SK-N-SH (cell line): Measurements from ENCODE around the gene POU6F2. TPM values are rescaled to one million over a fixed set of nuclear protein-coding genes. Genes with fewer than 3 reads are reported as not detected.

Experiments used
- CTCF ChIA-PET: fragments of 300-600, 350-600 bp; formaldehyde crosslinking; extraction: SDS; loops from one replicate; lab custom pipeline; 2021; lab: Yijun Ruan, JAX
- POLR2A ChIA-PET: fragments of 350-600 bp; sonication (Branson Sonifier 250); formaldehyde crosslinking; extraction: SDS; loops from one replicate; lab custom pipeline; 2020; ENCODE audit warnings: antibody characterized with exemption, inconsistent platforms; lab: Yijun Ruan, JAX
- DNase-seq: peaks from one replicate; pipeline ENCODE4 v3.0.0; 2012
- H2AFZ ChIP-seq: fragments of 200-600 bp; sonication (generic); 2 replicates; pipeline ENCODE4 v1.8.1; 2016; ENCODE audit warnings: antibody characterized with exemption, mild to moderate bottlenecking, low read depth
- H3F3A ChIP-seq: fragments of 200-600 bp; sonication (generic); replicated peaks from 2 replicates; pipeline ENCODE3; 2016; ENCODE audit warnings: antibody characterized with exemption, mild to moderate bottlenecking; ENCODE audit not compliant: insufficient read depth
- H3K27ac ChIP-seq, 2 experiments: fragments of 200-500 bp in 1 of 2; fragments of 200-600 bp in 1 of 2; sonication (Bioruptor generic) in 1 of 2; sonication (generic), shearing (Covaris generic) in 1 of 2; 2 replicates each; pipeline versions ENCODE4 v1.5.1 to v1.6.1; 2014 to 2016; ENCODE audit warnings: low read depth in 2 of 2, inconsistent platforms in 1 of 2, low read length in 1 of 2, mild to moderate bottlenecking in 1 of 2, mixed read lengths in 1 of 2
- H3K27me3 ChIP-seq: fragments of 200-600 bp; sonication (generic), shearing (Covaris generic); 2 replicates; pipeline ENCODE4 v1.6.1; 2016; ENCODE audit warnings: mixed run types; ENCODE audit not compliant: insufficient read depth
- H3K36me3 ChIP-seq, 2 experiments: fragments of 200-500 bp in 1 of 2; fragments of 200-600 bp in 1 of 2; sonication (Bioruptor generic) in 1 of 2; sonication (generic) in 1 of 2; replicated peaks in 1 of 2; 2 replicates each; pipeline versions ENCODE3 to v1.5.1; 2014 to 2016; ENCODE audit warnings: low read length in 1 of 2, mild to moderate bottlenecking in 1 of 2; ENCODE audit not compliant: insufficient read depth in 2 of 2, control insufficient read depth in 1 of 2
- H3K4me1 ChIP-seq, 2 experiments: fragments of 200-500 bp in 1 of 2; fragments of 200-600 bp in 1 of 2; sonication (Bioruptor generic) in 1 of 2; sonication (generic), shearing (Covaris generic) in 1 of 2; 2 replicates each; pipeline versions ENCODE4 v1.5.1 to v1.6.1; 2014 to 2016; ENCODE audit warnings: low read depth in 1 of 2, low read length in 1 of 2, mixed run types in 1 of 2; ENCODE audit not compliant: insufficient read depth in 2 of 2, control insufficient read depth in 1 of 2
- H3K4me2 ChIP-seq: fragments of 200-600 bp; sonication (generic), shearing (Covaris generic); 2 replicates; pipeline ENCODE4 v1.6.1; 2017; ENCODE audit warnings: mixed run types
- H3K4me3 ChIP-seq, 2 experiments: fragments of 200-500 bp in 1 of 2; fragments of 200-600 bp in 1 of 2; sonication (Bioruptor generic) in 1 of 2; sonication (generic), shearing (Covaris generic) in 1 of 2; 2 replicates each; pipeline versions ENCODE4 v1.5.1 to v1.8.1; 2014 to 2016; ENCODE audit warnings: low read depth in 2 of 2, inconsistent platforms in 1 of 2, low read length in 1 of 2, mild to moderate bottlenecking in 1 of 2, mixed read lengths in 1 of 2, moderate library complexity in 1 of 2
- H3K79me2 ChIP-seq: fragments of 200-600 bp; sonication (generic); 2 replicates; pipeline ENCODE4 v1.8.1; 2017; ENCODE audit warnings: mild to moderate bottlenecking; ENCODE audit not compliant: insufficient read depth
- H3K9ac ChIP-seq: fragments of 200-600 bp; sonication (generic); 2 replicates; pipeline ENCODE4 v1.6.1; 2017; ENCODE audit warnings: mixed run types
- H3K9me2 ChIP-seq: fragments of 200-600 bp; sonication (generic); 2 replicates; pipeline ENCODE4 v1.6.1; 2017; ENCODE audit warnings: mixed run types
- H3K9me3 ChIP-seq: fragments of 200-600 bp; sonication (generic); 2 replicates; pipeline ENCODE4 v1.6.1; 2017; ENCODE audit warnings: mixed run types, mild to moderate bottlenecking, moderate library complexity
- H4K20me1 ChIP-seq: fragments of 200-600 bp; sonication (generic); 2 replicates; pipeline ENCODE4 v1.6.1; 2017; ENCODE audit warnings: mild to moderate bottlenecking, mixed run types; ENCODE audit not compliant: insufficient read depth
- FOSL2 ChIP-seq: IDR thresholded peaks from 2 replicates; pipeline ENCODE4 v1.4.0; 2012; ENCODE audit warnings: low read depth, mild to moderate bottlenecking, moderate library complexity, borderline replicate concordance
- FOXJ3 ChIP-seq: sonication (generic); formaldehyde crosslinking; IDR thresholded peaks from 2 replicates; pipeline ENCODE4 v1.5.1; 2020; ENCODE audit warnings: mild to moderate bottlenecking, missing genetic modification reagents
- FOXM1 ChIP-seq: IDR thresholded peaks from 2 replicates; pipeline ENCODE4 v1.4.0; 2012; ENCODE audit warnings: low read depth, mild to moderate bottlenecking
- GABPA ChIP-seq: IDR thresholded peaks from 2 replicates; pipeline ENCODE4 v1.4.0; 2012; ENCODE audit warnings: low read depth, mild to moderate bottlenecking
- GATA2 ChIP-seq: sonication (generic); formaldehyde crosslinking; IDR thresholded peaks from 2 replicates; pipeline ENCODE4 v1.5.0; 2020; ENCODE audit warnings: mild to moderate bottlenecking, missing genetic modification reagents
- IRF3 ChIP-seq: fragments of 150-350 bp; IDR thresholded peaks from 2 replicates; pipeline ENCODE4 v1.6.1; 2016; ENCODE audit warnings: mild to moderate bottlenecking, low read depth, low read length
- NFIC ChIP-seq: IDR thresholded peaks from 2 replicates; pipeline ENCODE4 v1.4.0; 2012; ENCODE audit warnings: borderline replicate concordance
- NRF1 ChIP-seq: IDR thresholded peaks from 2 replicates; pipeline ENCODE4 v1.6.1; 2012; ENCODE audit warnings: low read depth, mild to moderate bottlenecking, low read length
- POLR2AphosphoS5 ChIP-seq: IDR thresholded peaks from 2 replicates; pipeline ENCODE4 v1.6.1; 2012; ENCODE audit warnings: low read depth, low read length
- RCOR1 ChIP-seq: fragments of 150-350 bp; IDR thresholded peaks from 2 replicates; pipeline ENCODE4 v1.6.1; 2017; ENCODE audit warnings: antibody characterized with exemption, low read length
- RFX5 ChIP-seq: IDR thresholded peaks from 2 replicates; pipeline ENCODE4 v1.6.1; 2012; ENCODE audit warnings: mild to moderate bottlenecking, improper control_type of control experiment, low read length
- SMC3 ChIP-seq: IDR thresholded peaks from 2 replicates; pipeline ENCODE4 v1.6.1; 2012; ENCODE audit warnings: low read depth, low read length, improper control_type of control experiment
- TCF12 ChIP-seq: IDR thresholded peaks from 2 replicates; pipeline ENCODE4 v1.4.0; 2012
- TEAD4 ChIP-seq: IDR thresholded peaks from 2 replicates; pipeline ENCODE4 v1.4.0; 2012; ENCODE audit warnings: mild to moderate bottlenecking, borderline replicate concordance; ENCODE audit not compliant: insufficient read depth
- YY1 ChIP-seq: IDR thresholded peaks from 2 replicates; pipeline ENCODE4 v1.4.0; 2012; ENCODE audit warnings: low read depth, mild to moderate bottlenecking
- WGBS: methylation state at CpG from one replicate; pipeline ENCODE4 v1.1.6; 2017; ENCODE audit warnings: low lambda C conversion rate; 5-methylcytosine and 5-hydroxymethylcytosine counted together
- polyA plus RNA-seq, 3 experiments: library from polyadenylated mRNA; depleted of rRNA; stranded (reverse); fragments of >200 nt; gene quantifications; 2 replicates each; pipeline ENCODE4 v1.2.3, GENCODE V29; 2012
- TF ChIP-seq, protein P1 (sequence below): fragments of 150-350 bp; IDR thresholded peaks from 2 replicates; pipeline ENCODE4 v1.6.1; 2017; ENCODE audit warnings: antibody characterized with exemption, low read length, low read depth, borderline replicate concordance
- TF ChIP-seq, protein P2 (sequence below): IDR thresholded peaks from 2 replicates; pipeline ENCODE4 v1.6.1; 2012; ENCODE audit warnings: mild to moderate bottlenecking, low read depth, low read length, moderate library complexity
- TF ChIP-seq, protein P3 (sequence below): IDR thresholded peaks from 2 replicates; pipeline ENCODE4 v1.4.0; 2012; ENCODE audit warnings: low read depth, borderline replicate concordance
- TF ChIP-seq, protein P4 (sequence below): IDR thresholded peaks from 2 replicates; pipeline ENCODE4 v1.4.0; 2012; ENCODE audit warnings: low read depth

POU6F2 gene
- polyA plus RNA-seq, 1 of the 3 experiments (the other 2 are of a cell fraction) = under 0.01 TPM

GRCh38 chr7:39056153-39056552 lies 78.4 kb downstream of the POU6F2 start (continued):
- TF ChIP-seq, protein P1, sequence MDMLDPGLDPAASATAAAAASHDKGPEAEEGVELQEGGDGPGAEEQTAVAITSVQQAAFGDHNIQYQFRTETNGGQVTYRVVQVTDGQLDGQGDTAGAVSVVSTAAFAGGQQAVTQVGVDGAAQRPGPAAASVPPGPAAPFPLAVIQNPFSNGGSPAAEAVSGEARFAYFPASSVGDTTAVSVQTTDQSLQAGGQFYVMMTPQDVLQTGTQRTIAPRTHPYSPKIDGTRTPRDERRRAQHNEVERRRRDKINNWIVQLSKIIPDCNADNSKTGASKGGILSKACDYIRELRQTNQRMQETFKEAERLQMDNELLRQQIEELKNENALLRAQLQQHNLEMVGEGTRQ = no peak
- TF ChIP-seq FOXJ3 (no peak), GATA2 (CRISPR knock-in tag) (no peak), FOXM1 (no peak), TCF12 (no peak)
- TF ChIP-seq, all 33 proteins: peak for 0

DNA sequence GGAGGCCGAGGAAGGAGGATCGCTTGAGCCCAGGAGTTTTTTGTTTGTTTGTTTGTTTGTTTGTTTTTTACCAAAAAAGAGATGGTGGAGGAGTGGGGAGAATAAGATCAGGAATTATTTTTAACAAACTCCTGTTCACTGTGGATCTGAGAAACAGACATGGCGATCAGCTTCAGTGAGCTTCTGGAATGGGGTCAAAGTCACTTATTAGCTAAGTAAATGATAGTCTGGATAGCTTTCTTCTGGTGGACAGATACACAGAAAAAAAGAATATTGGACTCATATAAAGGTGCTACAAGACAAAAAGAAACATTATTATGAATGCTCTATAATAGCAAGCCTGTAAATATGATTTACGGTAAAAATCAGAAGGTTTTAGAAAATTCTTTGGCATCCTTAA lies 85.1 kb downstream of the POU6F2 start:
- POLR2A ChIA-PET = no interaction called here
- Histone ChIP-seq H3K36me3 (no peaks in the 10 kb centered on the region), H3K4me2 (no peak overlapping the region)
- no peak for DNase-seq
- TF ChIP-seq NRF1 = no peak
- TF ChIP-seq FOXM1 = no peak
- TF ChIP-seq, protein P2, sequence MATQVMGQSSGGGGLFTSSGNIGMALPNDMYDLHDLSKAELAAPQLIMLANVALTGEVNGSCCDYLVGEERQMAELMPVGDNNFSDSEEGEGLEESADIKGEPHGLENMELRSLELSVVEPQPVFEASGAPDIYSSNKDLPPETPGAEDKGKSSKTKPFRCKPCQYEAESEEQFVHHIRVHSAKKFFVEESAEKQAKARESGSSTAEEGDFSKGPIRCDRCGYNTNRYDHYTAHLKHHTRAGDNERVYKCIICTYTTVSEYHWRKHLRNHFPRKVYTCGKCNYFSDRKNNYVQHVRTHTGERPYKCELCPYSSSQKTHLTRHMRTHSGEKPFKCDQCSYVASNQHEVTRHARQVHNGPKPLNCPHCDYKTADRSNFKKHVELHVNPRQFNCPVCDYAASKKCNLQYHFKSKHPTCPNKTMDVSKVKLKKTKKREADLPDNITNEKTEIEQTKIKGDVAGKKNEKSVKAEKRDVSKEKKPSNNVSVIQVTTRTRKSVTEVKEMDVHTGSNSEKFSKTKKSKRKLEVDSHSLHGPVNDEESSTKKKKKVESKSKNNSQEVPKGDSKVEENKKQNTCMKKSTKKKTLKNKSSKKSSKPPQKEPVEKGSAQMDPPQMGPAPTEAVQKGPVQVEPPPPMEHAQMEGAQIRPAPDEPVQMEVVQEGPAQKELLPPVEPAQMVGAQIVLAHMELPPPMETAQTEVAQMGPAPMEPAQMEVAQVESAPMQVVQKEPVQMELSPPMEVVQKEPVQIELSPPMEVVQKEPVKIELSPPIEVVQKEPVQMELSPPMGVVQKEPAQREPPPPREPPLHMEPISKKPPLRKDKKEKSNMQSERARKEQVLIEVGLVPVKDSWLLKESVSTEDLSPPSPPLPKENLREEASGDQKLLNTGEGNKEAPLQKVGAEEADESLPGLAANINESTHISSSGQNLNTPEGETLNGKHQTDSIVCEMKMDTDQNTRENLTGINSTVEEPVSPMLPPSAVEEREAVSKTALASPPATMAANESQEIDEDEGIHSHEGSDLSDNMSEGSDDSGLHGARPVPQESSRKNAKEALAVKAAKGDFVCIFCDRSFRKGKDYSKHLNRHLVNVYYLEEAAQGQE = no peak
- no peak for TF ChIP-seq TEAD4
- TF ChIP-seq FOSL2 = no peak
- TF ChIP-seq GABPA = no peak
- TF ChIP-seq GATA2 (CRISPR knock-in tag) = no peak
- no peak for TF ChIP-seq RFX5
- no peak for TF ChIP-seq POLR2AphosphoS5
- TF ChIP-seq SMC3 = no peak
- no peak for TF ChIP-seq NFIC
- no peak for TF ChIP-seq RCOR1
- no peak for TF ChIP-seq IRF3
- TF ChIP-seq, protein P3, sequence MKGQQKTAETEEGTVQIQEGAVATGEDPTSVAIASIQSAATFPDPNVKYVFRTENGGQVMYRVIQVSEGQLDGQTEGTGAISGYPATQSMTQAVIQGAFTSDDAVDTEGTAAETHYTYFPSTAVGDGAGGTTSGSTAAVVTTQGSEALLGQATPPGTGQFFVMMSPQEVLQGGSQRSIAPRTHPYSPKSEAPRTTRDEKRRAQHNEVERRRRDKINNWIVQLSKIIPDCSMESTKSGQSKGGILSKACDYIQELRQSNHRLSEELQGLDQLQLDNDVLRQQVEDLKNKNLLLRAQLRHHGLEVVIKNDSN = no peak
- TF ChIP-seq, protein P4, sequence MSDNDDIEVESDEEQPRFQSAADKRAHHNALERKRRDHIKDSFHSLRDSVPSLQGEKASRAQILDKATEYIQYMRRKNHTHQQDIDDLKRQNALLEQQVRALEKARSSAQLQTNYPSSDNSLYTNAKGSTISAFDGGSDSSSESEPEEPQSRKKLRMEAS = no peak
- no peak for TF ChIP-seq YY1
- TF ChIP-seq, all 33 proteins: peak for 0
- no peak overlapping the region for H2AFZ ChIP-seq
- H3F3A ChIP-seq = no peaks in the 10 kb centered on the region
- H3K9ac ChIP-seq = no peak overlapping the region
- no peak overlapping the region for H3K4me3 ChIP-seq
- H3K9me3 ChIP-seq = peaks cover 7% of the 10 kb centered on the region; the same call in 1 of the 2 replicates
- no peaks in the 10 kb centered on the region; the same call in 1 of the 2 replicates for H3K79me2 ChIP-seq
- peaks cover 6% of the 10 kb centered on the region; the same call in 1 of the 2 replicates for H3K9me2 ChIP-seq
- H4K20me1 ChIP-seq = no peaks in the 10 kb centered on the region
- CTCF ChIA-PET = no interaction called here
- H3K4me1 ChIP-seq = no peaks in the 10 kb centered on the region
- H3K27ac ChIP-seq = no peak overlapping the region
- no peaks in the 10 kb centered on the region for H3K27me3 ChIP-seq
- WGBS = 26% methylated on average over 4 of the region's 4 CpGs
